Gastrocnemius medialis (tissue), 4 donors: ENCODE data around the gene SMARCA2. TPM values are rescaled to one million over a fixed set of nuclear protein-coding genes. Genes with fewer than 3 reads are reported as not detected.

Source experiments
- ATAC-seq, 2 donors: fragments of 150-250 bp; one replicate each; pipeline ENCODE4 v1.9.1; 2016
- DNase-seq, 2 donors: peaks; one replicate each; pipeline ENCODE4 v3.0.0-alpha.2; 2019
- H3K27ac ChIP-seq, 4 donors: fragments of 200-600 bp; sonication (generic); 1 replicate in 1 of 4; 2 replicates in 3 of 4; pipeline ENCODE4 v1.5.1; 2016 to 2018; ENCODE audit warnings: mild to moderate bottlenecking in 2 of 4, moderate library complexity in 1 of 4
- H3K27me3 ChIP-seq, 3 donors: fragments of 200-600 bp; sonication (generic) in 2 of 3; 1 replicate in 1 of 3; 2 replicates in 2 of 3; pipeline versions ENCODE4 v1.5.1 to v1.6.0; 2016 to 2019; ENCODE audit warnings: mild to moderate bottlenecking in 1 of 3, moderate library complexity in 1 of 3
- H3K36me3 ChIP-seq, 2 donors: fragments of 200-600 bp; sonication (generic) in 1 of 2; one replicate each; pipeline ENCODE4 v1.5.1; 2017 to 2018
- H3K4me1 ChIP-seq, 2 donors: fragments of 200-600 bp; sonication (generic) in 1 of 2; one replicate each; pipeline ENCODE4 v1.5.1; 2016 to 2017; ENCODE audit warnings: mild to moderate bottlenecking in 2 of 2
- H3K4me3 ChIP-seq, 4 donors: fragments of 200-600 bp; sonication (generic) in 3 of 4; 1 replicate in 1 of 4; 2 replicates in 3 of 4; pipeline ENCODE4 v1.5.1; 2016 to 2019; ENCODE audit warnings: mild to moderate bottlenecking in 2 of 4
- H3K9me3 ChIP-seq, 3 donors: fragments of 200-600 bp; sonication (generic) in 2 of 3; 1 replicate in 1 of 3; 2 replicates in 2 of 3; pipeline ENCODE4 v1.5.1; 2016 to 2019
- CTCF ChIP-seq, 5 experiments: fragments of 450-650 bp in 3 of 5; fragments of 200-600 bp in 2 of 5; sonication (generic) in 2 of 5; IDR thresholded peaks in 4 of 5; conservative IDR thresholded peaks in 1 of 5; 1 replicate in 4 of 5; 2 replicates in 1 of 5; pipeline ENCODE4 v1.5.1; 2016 to 2019; ENCODE audit warnings: antibody characterized with exemption in 5 of 5, mild to moderate bottlenecking in 3 of 5, moderate library complexity in 3 of 5
- POLR2A ChIP-seq, 2 donors: fragments of 450-650 bp; IDR thresholded peaks; one replicate each; pipeline ENCODE4 v1.6.1; 2017; ENCODE audit warnings: antibody characterized with exemption in 2 of 2, mild to moderate bottlenecking in 2 of 2, moderate library complexity in 2 of 2
- in situ Hi-C, 4 donors: fragments of 200-750 bp; cut with MboI; loops; one replicate each; pipeline versions ENCODE4 v1.15.0 to v1.8.0; 2017; ENCODE audit warnings: low sequenced_read_pairs in 4 of 4
- intact Hi-C: fragments of 100-400 bp; cut with DNase I; formaldehyde crosslinking; loops from one replicate; pipeline ENCODE4 v1.15.1; 2023; ENCODE audit warnings: low total_unique reads
- total RNA-seq, 4 donors: library from RNA; depleted of rRNA; stranded (reverse); fragments of >200 nt; gene quantifications; one replicate each; pipeline versions ENCODE4 v1.1.0 to v1.2.3, GENCODE V29; 2016

SMARCA2 gene
- total RNA-seq, 4 donors from 2014 or later, result 54.6 to 69.7 (median 63.0) TPM

DNA sequence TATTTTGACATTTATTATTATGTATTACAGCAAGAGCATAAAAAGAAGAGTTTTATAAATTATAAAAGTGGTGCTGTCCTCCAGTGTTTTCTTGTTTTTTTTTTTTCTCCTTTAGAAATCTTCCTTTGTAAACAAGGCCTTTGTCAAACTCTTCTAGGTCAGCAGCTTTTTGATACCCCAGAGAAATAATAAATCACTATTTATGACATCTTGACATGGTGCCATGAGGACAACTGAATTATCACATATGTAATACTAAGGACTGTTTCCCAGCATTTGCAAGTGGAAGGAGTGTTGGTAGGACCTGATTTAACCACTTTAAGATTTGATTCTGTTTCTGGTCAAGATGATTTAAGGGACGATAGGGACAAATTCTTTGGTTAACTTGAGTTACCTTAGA, 4.6 kb downstream of the SMARCA2 start:
- no peak for ATAC-seq

GRCh38 chr9:2021731-2022130, 6.6 kb downstream of the SMARCA2 start:
- intact Hi-C loops, result no loop called here
- peak overlapping the region in 2 of 4 donors; percentile 93 to 97 for H3K27ac ChIP-seq

More for the DNA sequence above, 4.6 kb downstream of the SMARCA2 start:
- no peaks in the 10 kb centered on the region for H3K9me3 ChIP-seq
- no peak for DNase-seq
- TF ChIP-seq CTCF (IDR thresholded peaks at IDR 0.05 in 4 of 5, conservative IDR thresholded peaks at IDR 0.05 in 1 of 5), result no peak
- TF ChIP-seq POLR2A (IDR thresholded peaks at IDR 0.05), result no peak
- in situ Hi-C loops (no loop called here), intact Hi-C loops (loop anchor here (5.0 to 10.0 kb wide), 3 partner anchors 138 to 605 kb away; partner anchors contain the start of gene VLDLR)
- H3K4me1 ChIP-seq, result peaks cover 64 to 65% of the 10 kb centered on the region in 2 donors
- no peaks in the 10 kb centered on the region for H3K27me3 ChIP-seq
- no peak overlapping the region for H3K4me3 ChIP-seq
- H3K27ac ChIP-seq, result peak overlapping the region; percentile 93 to 99 (median 96)
- H3K36me3 ChIP-seq, result no peaks in the 10 kb centered on the region

DNA sequence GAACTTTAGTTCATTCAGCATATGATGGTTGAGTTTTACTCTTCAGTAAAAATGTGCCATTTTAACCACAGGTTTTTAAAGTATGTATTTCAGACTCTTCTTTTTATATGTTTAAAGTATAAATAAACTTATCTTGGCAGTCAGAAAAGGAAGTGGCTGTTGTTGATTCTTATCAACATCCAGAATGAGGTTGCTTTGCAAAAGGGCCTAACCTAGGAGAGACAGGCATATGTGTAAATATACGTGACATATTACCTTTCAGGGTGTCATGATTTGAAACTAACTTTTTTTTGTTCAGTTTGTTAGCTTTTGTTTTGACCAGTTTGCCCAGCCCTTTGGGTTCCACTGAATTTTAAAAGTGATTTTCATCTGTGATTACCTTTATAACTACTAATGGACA, 7.4 kb downstream of the SMARCA2 start:
- Histone ChIP-seq H3K27ac (peak overlapping the region; percentile 4 to 97 (median 53)), H3K4me3 (no peak overlapping the region), H3K4me1 (peaks cover 92 to 93% of the 10 kb centered on the region in 2 donors), H3K36me3 (no peaks in the 10 kb centered on the region), H3K9me3 (no peaks in the 10 kb centered on the region), H3K27me3 (no peaks in the 10 kb centered on the region)
- ATAC-seq (no peak), DNase-seq (no peak)
- in situ Hi-C loops (no loop called here), intact Hi-C loops (no loop called here)
- TF ChIP-seq CTCF (IDR thresholded peaks at IDR 0.05 in 4 of 5, conservative IDR thresholded peaks at IDR 0.05 in 1 of 5) (no peak), POLR2A (IDR thresholded peaks at IDR 0.05) (no peak)

More at GRCh38 chr9:2021731-2022130, 6.6 kb downstream of the SMARCA2 start:
- Histone ChIP-seq H3K4me3 (no peak overlapping the region), H3K4me1 (peaks cover 83 to 84% of the 10 kb centered on the region in 2 donors), H3K9me3 (no peaks in the 10 kb centered on the region), H3K36me3 (no peaks in the 10 kb centered on the region), H3K27me3 (no peaks in the 10 kb centered on the region)
- DNase-seq (no peak), ATAC-seq (no peak)
- TF ChIP-seq CTCF (IDR thresholded peaks at IDR 0.05 in 4 of 5, conservative IDR thresholded peaks at IDR 0.05 in 1 of 5), result no peak
- TF ChIP-seq POLR2A (IDR thresholded peaks at IDR 0.05), result no peak
- in situ Hi-C loops, result no loop called here

DNA sequence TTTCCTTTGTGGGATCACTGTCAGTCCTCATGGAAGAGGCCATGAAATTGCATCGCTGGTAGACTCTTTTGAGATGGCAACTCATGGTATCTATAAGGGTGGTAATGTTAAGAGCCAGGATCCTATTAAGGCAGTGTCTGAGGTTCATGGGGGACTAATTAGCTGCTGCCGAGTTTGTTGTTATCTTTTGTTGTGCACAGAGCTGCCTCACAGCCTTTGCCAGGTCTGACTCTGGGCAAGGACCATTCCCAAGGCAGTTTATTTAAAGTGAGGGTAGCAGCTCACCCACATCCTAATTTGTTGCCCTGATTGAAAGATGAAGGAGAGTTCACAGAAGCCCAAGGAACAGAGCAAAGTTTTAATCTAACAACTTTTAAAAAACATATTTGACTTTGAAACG, 7.9 kb downstream of the SMARCA2 start:
- Histone ChIP-seq H3K4me3 (no peak overlapping the region), H3K9me3 (no peaks in the 10 kb centered on the region), H3K27ac (peak overlapping the region; percentile 4 to 97 (median 39)), H3K4me1 (peaks cover 96 to 97% of the 10 kb centered on the region in 2 donors), H3K36me3 (no peaks in the 10 kb centered on the region), H3K27me3 (no peaks in the 10 kb centered on the region)
- ATAC-seq (no peak), DNase-seq (no peak)
- TF ChIP-seq CTCF (IDR thresholded peaks at IDR 0.05 in 4 of 5, conservative IDR thresholded peaks at IDR 0.05 in 1 of 5) (no peak), POLR2A (IDR thresholded peaks at IDR 0.05) (no peak)
- in situ Hi-C loops (no loop called here), intact Hi-C loops (no loop called here)

DNA sequence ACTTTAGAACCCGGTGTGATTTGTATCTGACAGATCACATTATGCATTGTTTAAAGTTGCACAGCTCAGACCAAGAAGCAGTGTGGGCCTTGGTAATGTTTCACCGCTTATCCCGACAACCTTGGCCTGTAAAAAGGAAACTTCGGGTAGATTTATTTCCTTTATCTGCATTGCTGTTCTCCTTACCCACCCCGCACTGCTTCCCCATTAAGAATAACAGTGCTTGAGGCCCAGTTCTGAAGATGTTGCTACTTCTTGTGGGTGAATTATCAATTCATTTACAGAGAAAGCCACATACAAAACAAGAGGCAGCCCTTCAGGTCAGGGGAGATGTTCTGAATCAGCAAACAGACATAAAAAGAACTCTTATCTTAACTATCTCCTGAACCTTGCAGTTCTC, 8.4 kb downstream of the SMARCA2 start:
- ATAC-seq, result no peak
- Histone ChIP-seq H3K4me3 (no peak overlapping the region), H3K9me3 (no peaks in the 10 kb centered on the region), H3K27ac (peak overlapping the region; percentile 4 to 97 (median 39)), H3K36me3 (no peaks in the 10 kb centered on the region), H3K27me3 (no peaks in the 10 kb centered on the region), H3K4me1 (peaks cover 96 to 97% of the 10 kb centered on the region in 2 donors)
- intact Hi-C loops, result no loop called here
- DNase-seq, result no peak
- TF ChIP-seq POLR2A (IDR thresholded peaks at IDR 0.05) (no peak), CTCF (IDR thresholded peaks at IDR 0.05 in 4 of 5, conservative IDR thresholded peaks at IDR 0.05 in 1 of 5) (no peak)
- in situ Hi-C loops, result no loop called here
